Measurements from ENCODE around the gene MXRA8.

Gene MXRA8

DNA sequence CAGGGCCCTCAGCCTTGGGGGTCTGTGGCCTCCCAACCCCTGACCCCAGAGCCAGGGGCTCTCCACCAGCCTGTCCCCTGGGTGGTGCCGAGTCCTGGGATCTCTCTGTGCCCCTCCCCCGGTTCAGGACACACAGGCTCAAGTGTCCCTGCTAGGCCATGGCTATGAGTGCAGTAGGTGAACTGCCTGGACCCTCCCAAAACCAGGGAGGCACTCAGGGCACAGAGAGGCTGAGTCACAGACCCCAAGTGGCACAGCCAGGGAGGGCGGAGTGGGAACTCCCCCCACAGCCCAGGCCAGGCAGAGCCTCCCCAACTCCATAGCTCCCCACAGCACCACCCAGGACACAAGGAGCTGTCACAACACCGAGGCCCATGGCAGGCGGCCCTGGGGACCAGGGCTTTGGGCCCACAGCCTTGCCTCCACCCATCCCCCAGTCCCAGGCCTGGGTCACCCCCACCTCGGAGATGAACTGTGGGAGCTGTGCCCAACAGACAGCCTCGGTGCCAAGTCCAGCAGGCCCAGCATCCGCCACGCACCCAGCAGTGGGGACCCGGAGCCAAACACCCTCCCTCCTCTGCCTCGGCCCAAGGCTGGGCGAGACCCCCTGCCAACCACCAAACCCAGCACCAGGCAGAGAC is 12.4 kb downstream of the MXRA8 start:
- Histone ChIP-seq H3K4me3 (peak overlapping the region; percentile 24), H3K27ac (peak overlapping the region in 1 of 2 donors; percentile 21)
- no peak for TF ChIP-seq CTCF (IDR thresholded peaks at IDR 0.05)
- no peak for DNase-seq (ENCODE audit: low spot score)

DNA sequence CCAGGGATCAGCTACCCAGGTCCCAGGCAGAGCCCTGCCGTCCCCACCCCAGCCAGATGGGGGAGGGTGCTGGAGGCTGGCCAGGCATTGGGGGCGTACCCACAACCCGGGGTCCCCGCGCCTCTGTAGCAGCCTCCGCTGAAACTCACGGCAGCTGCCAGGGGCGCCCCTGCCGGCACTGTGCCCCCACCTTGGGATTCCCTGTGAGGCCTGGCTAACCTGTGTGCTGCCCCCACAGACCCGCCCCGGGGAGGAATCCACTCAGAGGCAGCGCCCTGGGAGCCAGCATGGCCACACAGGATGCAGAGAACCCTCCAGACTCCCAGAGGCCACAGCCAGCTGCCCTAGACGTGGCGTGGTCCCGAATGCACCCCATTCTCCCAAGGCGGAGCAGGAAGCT is 13.0 kb downstream of the MXRA8 start:
- TF ChIP-seq CTCF (IDR thresholded peaks at IDR 0.05): no peak
- no peak overlapping the region for H3K4me3 ChIP-seq
- no peak for DNase-seq (ENCODE audit: low spot score)
- peak overlapping the region in 1 of 2 donors; percentile 5 for H3K27ac ChIP-seq

DNA sequence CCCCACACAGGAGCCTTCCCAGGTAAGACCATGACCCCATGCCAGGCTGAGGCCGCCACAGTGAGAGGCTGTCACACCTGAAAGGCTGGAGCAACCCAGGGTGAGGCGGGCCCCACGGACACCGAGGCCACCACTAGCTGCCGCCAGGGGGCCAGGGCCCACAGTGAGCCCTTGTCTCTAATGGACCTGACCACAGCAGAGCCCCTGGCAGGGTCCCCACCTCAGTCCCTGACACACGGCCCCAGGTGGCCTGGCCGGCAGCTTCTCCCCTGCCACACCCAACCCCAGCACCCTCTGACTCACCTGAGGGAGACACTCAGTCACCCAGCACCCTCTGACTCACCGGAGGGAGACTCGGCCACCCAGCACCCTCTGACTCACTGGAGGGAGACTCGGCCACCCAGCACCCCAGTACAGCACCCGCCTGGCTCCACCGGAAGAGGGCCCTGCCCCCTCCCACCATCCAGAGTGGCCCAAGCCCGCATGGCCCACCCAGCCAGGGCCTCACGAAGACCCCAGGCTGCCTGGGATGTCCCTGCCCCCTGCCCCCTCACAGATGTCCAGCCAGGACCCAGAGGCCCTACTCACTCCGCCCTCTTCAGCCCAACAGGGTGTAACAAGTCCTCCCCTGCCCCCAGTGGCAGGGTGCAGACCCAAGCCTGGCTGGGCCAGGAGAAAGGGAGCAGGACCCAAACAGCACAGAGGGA is 13.5 kb downstream of the MXRA8 start:
- TF ChIP-seq CTCF (IDR thresholded peaks at IDR 0.05): no peak
- no peak for DNase-seq (ENCODE audit: low spot score)
- Histone ChIP-seq H3K27ac (peak overlapping the region in 1 of 2 donors; percentile 11), H3K4me3 (no peak overlapping the region)

DNA sequence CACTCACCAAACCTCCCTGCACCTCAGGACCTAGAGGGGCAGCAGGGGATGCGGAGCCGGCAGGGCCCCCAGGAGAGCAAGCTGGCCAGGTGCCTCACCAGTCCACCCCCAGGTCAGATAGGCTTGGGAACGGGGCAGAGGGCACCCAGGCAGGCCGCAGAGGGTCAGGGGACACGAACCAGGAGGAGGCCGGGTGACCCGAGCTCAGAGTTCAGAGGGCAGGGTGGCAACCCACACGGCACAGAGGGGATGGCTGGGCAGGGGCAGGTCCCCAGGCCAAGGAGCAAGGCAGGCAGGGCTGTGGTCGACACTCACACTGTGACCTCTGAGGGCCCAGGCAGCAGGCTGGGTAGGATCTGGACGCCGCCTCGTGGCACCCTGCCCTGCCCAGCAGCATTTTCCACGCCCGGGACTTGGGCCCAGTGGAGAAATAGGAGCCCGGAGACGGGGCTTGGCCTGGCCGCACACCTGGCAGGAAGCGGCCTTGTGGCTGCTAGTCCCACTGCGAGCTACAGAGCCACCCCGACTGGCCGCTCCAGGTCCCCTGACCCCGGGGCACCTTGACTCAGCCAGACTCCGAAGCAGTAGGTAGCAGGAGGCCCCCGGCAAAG is 14.4 kb downstream of the MXRA8 start:
- no peak for TF ChIP-seq CTCF (IDR thresholded peaks at IDR 0.05)
- no peak overlapping the region for H3K4me3 ChIP-seq
- H3K27ac ChIP-seq: no peak overlapping the region
- no peak for DNase-seq (ENCODE audit: low spot score)

DNA sequence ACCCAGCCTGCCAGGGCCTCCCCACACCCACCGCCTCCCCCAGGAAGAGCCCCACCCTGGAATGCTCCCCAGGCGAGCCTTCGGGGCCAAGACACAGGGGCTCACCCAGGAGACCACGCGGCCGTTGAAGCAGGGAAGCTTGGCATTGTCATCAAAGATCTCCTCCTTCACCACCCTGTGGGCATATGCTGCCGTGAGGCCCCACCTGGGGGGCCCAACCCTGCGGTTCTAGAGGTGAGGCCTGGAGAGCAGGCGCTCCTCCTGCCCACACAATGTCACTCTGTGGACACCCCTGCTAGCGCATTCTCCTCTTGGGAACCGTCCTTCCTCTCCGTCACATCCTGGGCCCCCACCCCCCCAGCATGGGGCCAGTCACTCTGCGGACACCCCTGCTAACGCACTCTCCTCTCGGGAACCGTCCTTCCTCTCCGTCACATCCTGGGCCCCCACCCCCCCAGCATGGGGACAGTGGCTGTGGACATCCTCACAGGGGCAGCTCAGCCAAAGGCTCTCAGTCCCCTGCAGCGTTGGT is 15.7 kb downstream of the MXRA8 start:
- H3K27ac ChIP-seq: no peak overlapping the region
- H3K4me3 ChIP-seq: no peak overlapping the region
- no peak for DNase-seq (ENCODE audit: low spot score)
- no peak for TF ChIP-seq CTCF (IDR thresholded peaks at IDR 0.05)

DNA sequence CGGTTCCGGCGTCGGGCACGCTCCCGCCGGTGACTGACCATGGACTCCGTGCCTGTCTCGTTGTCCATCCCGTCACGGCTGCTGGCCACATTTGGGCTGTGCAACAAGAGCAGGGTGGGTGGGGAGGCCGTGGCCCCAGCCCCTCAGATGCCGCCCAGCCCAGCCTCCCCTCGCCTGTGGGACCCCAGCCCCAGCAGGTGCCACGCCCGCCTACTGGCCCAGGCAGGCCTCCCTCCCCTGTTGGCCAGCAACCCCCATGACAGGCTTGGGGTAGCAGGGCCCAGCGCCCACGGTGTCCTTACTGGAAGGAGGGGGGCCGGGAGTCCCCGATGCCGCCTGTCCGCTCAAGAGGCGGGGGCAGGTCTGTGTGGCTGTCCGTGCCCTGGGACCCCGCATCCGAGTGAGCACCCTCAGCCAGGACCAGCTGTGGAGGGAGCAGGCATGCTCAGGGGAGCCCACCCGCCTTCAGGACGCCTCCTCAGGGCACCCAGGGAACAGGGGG is 16.2 kb downstream of the MXRA8 start:
- Histone ChIP-seq H3K4me3 (no peak overlapping the region), H3K27ac (no peak overlapping the region)
- no peak for DNase-seq (ENCODE audit: low spot score)
- no peak for TF ChIP-seq CTCF (IDR thresholded peaks at IDR 0.05)
